Heart left ventricle (tissue), 16 donors: ENCODE results near the gene ZBTB40. TPM values are rescaled to one million over a fixed set of nuclear protein-coding genes. Genes with fewer than 3 reads are reported as not detected.

ENCODE experiments used
- ATAC-seq, 4 donors: fragments of 200-7000 bp; cut with Tn5 transposase; one replicate each; pipeline ENCODE4 v1.9.1; 2020 to 2022; ENCODE audit warnings: moderate library complexity in 4 of 4, mild to moderate bottlenecking in 3 of 4, moderate number of reproducible peaks in 1 of 4
- DNase-seq, 5 donors: peaks; one replicate each; pipeline ENCODE4 v3.0.0-alpha.2; 2020
- H3K27ac ChIP-seq, 12 donors: fragments of 200-600 bp; sonication (generic) in 4 of 12; one replicate each; pipeline versions ENCODE4 v1.5.0 to v1.8.0; 2016 to 2022; ENCODE audit warnings: mild to moderate bottlenecking in 2 of 12
- H3K27me3 ChIP-seq, 9 donors: fragments of 200-600 bp; sonication (generic) in 2 of 9; one replicate each; pipeline versions ENCODE4 v1.5.1 to v1.8.0; 2016 to 2022; ENCODE audit warnings: mild to moderate bottlenecking in 3 of 9
- H3K36me3 ChIP-seq, 9 donors: fragments of 200-600 bp; sonication (generic) in 2 of 9; one replicate each; pipeline versions ENCODE4 v1.5.0 to v1.8.0; 2018 to 2022; ENCODE audit warnings: mild to moderate bottlenecking in 2 of 9
- H3K4me1 ChIP-seq, 12 donors: fragments of 200-600 bp; sonication (generic) in 4 of 12; one replicate each; pipeline versions ENCODE4 v1.5.0 to v1.8.0; 2016 to 2022; ENCODE audit warnings: mild to moderate bottlenecking in 3 of 12
- H3K4me3 ChIP-seq, 12 donors: fragments of 200-600 bp; sonication (generic) in 4 of 12; one replicate each; pipeline versions ENCODE4 v1.5.0 to v1.8.0; 2017 to 2022; ENCODE audit warnings: mild to moderate bottlenecking in 9 of 12, moderate library complexity in 4 of 12
- H3K9me3 ChIP-seq, 12 donors: fragments of 200-600 bp; sonication (generic) in 4 of 12; one replicate each; pipeline versions ENCODE4 v1.5.0 to v1.8.0; 2016 to 2022; ENCODE audit warnings: mild to moderate bottlenecking in 1 of 12
- POLR2A ChIP-seq, 2 donors: fragments of 450-650 bp; IDR thresholded peaks; one replicate each; pipeline ENCODE4 v1.6.1; 2017; ENCODE audit warnings: antibody characterized with exemption in 2 of 2, mild to moderate bottlenecking in 2 of 2, moderate library complexity in 2 of 2
- WGBS, 4 donors: extraction: QIAGEN DNeasy Blood & Tissue Kit in 2 of 4; methylation state at CpG; one replicate each; pipeline versions ENCODE4 v1.1.5 to v1.1.7; 2013 to 2018; 5-methylcytosine and 5-hydroxymethylcytosine counted together
- intact Hi-C, 10 donors: fragments of 100-400 bp; cut with DNase I; formaldehyde crosslinking; loops; one replicate each; pipeline versions ENCODE4 v1.11.1 to v1.14.2; 2022
- polyA plus RNA-seq, 2 donors: library from polyadenylated mRNA; stranded (reverse); fragments of 200-250 nt; gene quantifications; one replicate each; pipeline ENCODE4 v1.2.3, GENCODE V29; 2013
- total RNA-seq, 9 donors: library from RNA; depleted of rRNA in 2 of 9; stranded (reverse); fragments of >200 nt in 2 of 9; fragmentation: NEBNext Ultra II Directional in 3 of 9; extraction: Animal tissue kit (Norgen Biotek cat#: 25700) in 3 of 9; gene quantifications; one replicate each; pipeline versions ENCODE4 v1.1.0 to v1.2.4, GENCODE V29; 2016 to 2023
- TF ChIP-seq, protein P1 (sequence below), 12 donors: fragments of 200-600 bp; sonication (generic) in 4 of 12; IDR thresholded peaks; one replicate each; pipeline versions ENCODE4 v1.5.0 to v1.8.0; 2018 to 2022; ENCODE audit warnings: antibody characterized with exemption in 12 of 12, mild to moderate bottlenecking in 5 of 12
- donor health status: ischemic (EF 13 %, LVEDD 7.1; RV severe dilation, severe dysfunction).
- donor health status: healthy with polysubstance abuse.
- donor health status: DM: no; HTN: yes; CAD: no.
- donor health status: DM: no; HTN: no; CAD: no.
- donor health status: ischemic (EF 25% LVEDD 6.9; RV normal size, moderate dysfunction).
- donor health status: ischemic (EF 25% LVEDD 5.7; RV mildly dilated, moderate dysfunction).
- donor health status: healthy.
- donor health status: DM: yes; HTN: yes; CAD: no.
- donor health status: ischemic (EF 35%, LVEDD 5.7; RV mildly dilated, moderate dysfunction).
- donor health status: nonischemic (EF 11% LVEDD 7.7; RV severe dilation, severe dysfunction).
- donor health status: DM: yes; HTN: yes; CAD: no.
- donor health status: PGD.
- donor health status: ischemic (EF 29% LVEDD 5.4; RV normal size, mild dysfunction).
- donor health status: nonischemic (EF 23%, LVEDD 6.1; RV moderate dilation, normal function).

ZBTB40 gene
- total and polyA plus RNA-seq, 11 donors, result 4.6 to 17.7 (median 15.1) TPM

DNA sequence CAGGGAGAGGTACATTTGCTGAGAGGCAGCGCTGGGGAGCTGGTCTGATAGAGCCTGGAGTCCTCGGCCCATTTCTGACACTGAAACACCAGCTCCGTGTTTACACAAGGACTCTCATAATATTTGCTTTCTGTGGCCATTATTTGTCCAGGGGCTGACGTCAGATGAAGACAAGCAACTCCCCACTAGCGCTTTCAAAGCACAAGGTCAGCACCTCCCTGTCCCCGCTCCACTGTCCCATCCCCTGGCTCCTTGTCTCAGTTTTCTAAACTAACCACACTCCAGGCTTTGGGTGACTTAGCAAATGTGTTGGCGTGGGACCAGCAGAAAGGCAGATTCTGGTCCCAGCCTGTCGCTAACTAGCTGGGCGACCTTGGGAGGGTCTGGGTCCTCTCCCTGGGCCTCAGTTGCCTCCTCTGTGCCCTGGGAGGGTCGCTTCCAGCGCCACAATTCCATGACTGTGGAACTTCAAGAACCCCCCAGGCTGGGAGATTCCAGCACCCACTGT is 37.4 kb upstream of the ZBTB40 start:
- no peak overlapping the region for H3K4me3 ChIP-seq
- no peak overlapping the region for H3K27ac ChIP-seq
- intact Hi-C loops, result loop anchor here in 7 of 10 donors (5.0 to 10.0 kb wide), 7 partner anchors 279 to 739 kb away; no protein-coding TSS in a partner anchor
- WGBS, 4 donors, result 67 to 82% (median 75%) methylated on average over 10 to 11 of the region's 11 CpGs
- TF ChIP-seq, protein P1, sequence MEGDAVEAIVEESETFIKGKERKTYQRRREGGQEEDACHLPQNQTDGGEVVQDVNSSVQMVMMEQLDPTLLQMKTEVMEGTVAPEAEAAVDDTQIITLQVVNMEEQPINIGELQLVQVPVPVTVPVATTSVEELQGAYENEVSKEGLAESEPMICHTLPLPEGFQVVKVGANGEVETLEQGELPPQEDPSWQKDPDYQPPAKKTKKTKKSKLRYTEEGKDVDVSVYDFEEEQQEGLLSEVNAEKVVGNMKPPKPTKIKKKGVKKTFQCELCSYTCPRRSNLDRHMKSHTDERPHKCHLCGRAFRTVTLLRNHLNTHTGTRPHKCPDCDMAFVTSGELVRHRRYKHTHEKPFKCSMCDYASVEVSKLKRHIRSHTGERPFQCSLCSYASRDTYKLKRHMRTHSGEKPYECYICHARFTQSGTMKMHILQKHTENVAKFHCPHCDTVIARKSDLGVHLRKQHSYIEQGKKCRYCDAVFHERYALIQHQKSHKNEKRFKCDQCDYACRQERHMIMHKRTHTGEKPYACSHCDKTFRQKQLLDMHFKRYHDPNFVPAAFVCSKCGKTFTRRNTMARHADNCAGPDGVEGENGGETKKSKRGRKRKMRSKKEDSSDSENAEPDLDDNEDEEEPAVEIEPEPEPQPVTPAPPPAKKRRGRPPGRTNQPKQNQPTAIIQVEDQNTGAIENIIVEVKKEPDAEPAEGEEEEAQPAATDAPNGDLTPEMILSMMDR (IDR thresholded peaks at IDR 0.05), result no peak
- TF ChIP-seq POLR2A (IDR thresholded peaks at IDR 0.05), result no peak
- DNase-seq, result no peak
- H3K9me3 ChIP-seq, result no peaks in the 10 kb centered on the region
- H3K36me3 ChIP-seq, result no peaks in the 10 kb centered on the region
- no peak for ATAC-seq
- H3K4me1 ChIP-seq, result peaks cover 0 to 19% (median 3%) of the 10 kb centered on the region in 12 donors
- peaks cover 0 to 17% (median 0%) of the 10 kb centered on the region in 9 donors for H3K27me3 ChIP-seq

DNA sequence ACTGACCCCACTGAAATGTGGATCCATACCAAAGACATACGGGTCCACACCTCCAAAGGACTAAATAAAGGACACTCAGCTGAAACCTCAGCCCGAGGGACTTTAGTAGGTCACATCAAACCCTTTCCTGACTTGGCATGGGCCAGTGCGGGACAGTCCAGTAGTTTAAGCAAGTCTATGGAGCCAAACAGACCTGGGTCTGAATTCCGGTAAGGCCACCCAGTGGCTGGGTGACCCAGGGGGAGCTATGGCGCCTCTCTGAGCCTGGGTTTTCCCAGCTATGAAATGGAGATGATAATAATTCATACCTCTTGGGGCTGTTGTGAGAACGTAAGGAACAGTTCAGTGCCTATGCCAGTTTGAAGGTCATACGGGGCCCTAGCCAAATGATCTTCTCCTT is 36.2 kb upstream of the ZBTB40 start:
- ATAC-seq, result no peak
- peaks cover 0 to 22% (median 7%) of the 10 kb centered on the region in 12 donors for H3K4me1 ChIP-seq
- DNase-seq, result no peak

DNA sequence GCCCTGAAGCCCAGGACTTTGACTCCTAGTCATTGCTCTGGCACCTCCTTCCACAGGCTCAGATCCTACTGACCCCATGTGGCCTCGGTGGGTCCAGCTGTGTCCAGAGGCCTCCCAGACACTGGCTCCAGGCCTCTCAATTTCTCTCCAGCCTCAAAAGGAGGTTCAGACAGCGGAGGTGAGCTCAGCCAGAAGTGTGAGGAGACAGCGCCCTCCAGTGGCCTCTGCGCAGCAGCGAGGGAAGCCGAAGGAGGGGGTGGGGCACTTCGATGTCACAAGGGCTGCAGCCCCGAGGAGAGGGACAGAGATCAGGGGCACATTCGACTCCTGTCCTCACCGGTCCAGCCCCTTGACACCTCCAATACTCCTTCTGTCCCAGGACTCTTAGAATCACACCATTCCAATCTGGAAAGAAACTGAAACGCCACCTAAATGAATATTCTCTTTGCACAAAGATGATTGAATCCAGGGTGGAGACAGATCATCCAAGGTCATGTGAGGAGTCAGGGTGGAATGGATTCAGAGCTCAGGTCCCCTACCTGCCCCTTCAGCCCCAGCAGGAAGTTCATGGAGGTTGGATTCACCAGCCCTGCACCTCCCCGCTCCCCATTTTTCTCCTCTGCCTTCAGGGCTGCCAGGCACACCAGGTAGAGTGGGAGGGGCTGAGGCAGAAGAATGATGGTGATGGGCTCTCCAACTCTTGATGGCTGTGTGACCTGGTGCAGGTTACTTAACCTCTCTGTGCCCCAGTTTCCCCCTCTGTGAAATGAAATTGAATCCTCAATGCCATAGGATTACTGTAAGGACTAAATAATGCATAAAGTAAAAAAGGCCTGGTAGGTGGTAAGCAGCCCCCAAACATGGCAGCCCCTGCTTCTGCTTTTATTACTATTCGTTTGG is 34.8 kb upstream of the ZBTB40 start:
- H3K4me3 ChIP-seq, result no peak overlapping the region
- no peaks in the 10 kb centered on the region for H3K36me3 ChIP-seq
- intact Hi-C loops, result loop anchor here in 8 of 10 donors (5.0 to 10.0 kb wide), 6 partner anchors 282 to 742 kb away; no protein-coding TSS in a partner anchor
- TF ChIP-seq POLR2A (IDR thresholded peaks at IDR 0.05), result no peak
- TF ChIP-seq, protein P1 (IDR thresholded peaks at IDR 0.05), result peak; percentile 68 to 83 (median 74)
- H3K27me3 ChIP-seq, result peaks cover 0 to 30% (median 0%) of the 10 kb centered on the region in 9 donors
- WGBS, 4 donors, result 16 to 37% (median 18%) methylated on average over 6 to 13 of the region's 13 CpGs
- peak; percentile 21 to 60 (median 59) for ATAC-seq
- peaks cover 0 to 23% (median 7%) of the 10 kb centered on the region in 12 donors for H3K4me1 ChIP-seq
- no peaks in the 10 kb centered on the region for H3K9me3 ChIP-seq
- peak; percentile 50 to 83 (median 69) for DNase-seq
- H3K27ac ChIP-seq, result no peak overlapping the region

More for the DNA sequence above, 36.2 kb upstream of the ZBTB40 start:
- WGBS, 4 donors, result 81 to 85% (median 85%) methylated on average over 7 of the region's 7 CpGs
- Histone ChIP-seq H3K27me3 (peaks cover 0 to 25% (median 0%) of the 10 kb centered on the region in 9 donors), H3K9me3 (no peaks in the 10 kb centered on the region), H3K27ac (no peak overlapping the region), H3K36me3 (no peaks in the 10 kb centered on the region), H3K4me3 (no peak overlapping the region)
- TF ChIP-seq POLR2A (IDR thresholded peaks at IDR 0.05), result no peak
- TF ChIP-seq, protein P1 (IDR thresholded peaks at IDR 0.05), result no peak
- intact Hi-C loops, result loop anchor here in 8 of 10 donors (5.0 to 10.0 kb wide), 6 partner anchors 281 to 741 kb away; no protein-coding TSS in a partner anchor

DNA sequence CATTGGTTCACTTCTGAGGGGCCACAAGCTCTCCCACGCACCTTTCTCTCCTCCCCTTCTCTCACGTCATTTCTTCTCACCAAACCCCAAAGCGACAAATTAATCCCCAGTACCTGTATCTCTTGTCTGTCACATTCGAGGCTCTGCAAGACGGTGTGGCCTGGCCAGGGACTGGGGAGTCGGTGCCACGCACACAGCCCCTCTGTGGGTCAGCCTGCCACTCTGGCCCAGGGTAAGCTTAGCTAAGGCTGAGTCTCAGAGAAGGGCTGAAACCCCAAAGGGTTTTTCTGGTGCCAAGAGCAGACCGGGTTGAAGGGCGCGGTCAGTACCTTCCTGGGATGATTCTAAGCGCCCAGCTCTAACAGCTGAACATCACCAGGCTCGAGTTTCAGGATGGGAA is 34.2 kb upstream of the ZBTB40 start:
- DNase-seq (no peak), ATAC-seq (no peak)
- peaks cover 0 to 23% (median 7%) of the 10 kb centered on the region in 12 donors for H3K4me1 ChIP-seq
- 86 to 87% (median 87%) methylated on average over 12 of the region's 12 CpGs for WGBS, 4 donors
- no peaks in the 10 kb centered on the region for H3K9me3 ChIP-seq
- no peaks in the 10 kb centered on the region for H3K36me3 ChIP-seq
- H3K27me3 ChIP-seq, result peaks cover 0 to 30% (median 0%) of the 10 kb centered on the region in 9 donors
- TF ChIP-seq POLR2A (IDR thresholded peaks at IDR 0.05), result no peak
- TF ChIP-seq, protein P1 (IDR thresholded peaks at IDR 0.05), result no peak
- no peak overlapping the region for H3K4me3 ChIP-seq
- no peak overlapping the region for H3K27ac ChIP-seq
- intact Hi-C loops, result loop anchor here in 8 of 10 donors (5.0 to 10.0 kb wide), 6 partner anchors 283 to 743 kb away; no protein-coding TSS in a partner anchor
